Smooth muscle cell (in vitro differentiated cells): ENCODE data around the gene CYLD. TPM values are rescaled to one million over a fixed set of nuclear protein-coding genes. Genes with fewer than 3 reads are reported as not detected.

Experiments used
- DNase-seq: peaks from one replicate; lab custom pipeline; 2025; ENCODE audit not compliant: unreplicated experiment; lab: John Stamatoyannopoulos, UW
- H2AFZ ChIP-seq: fragments of 200-600 bp; sonication (generic); 2 replicates; pipeline ENCODE4 v1.6.0; 2016; ENCODE audit warnings: antibody characterized with exemption, low read depth, mild to moderate bottlenecking
- H3F3A ChIP-seq: fragments of 200-600 bp; sonication (generic); 2 replicates; pipeline ENCODE4 v1.6.0; 2017; ENCODE audit warnings: antibody characterized with exemption, low read depth
- H3K27ac ChIP-seq: fragments of 200-600 bp; sonication (generic); 2 replicates; pipeline ENCODE4 v1.5.1; 2016; ENCODE audit warnings: low read depth, mild to moderate bottlenecking
- H3K27me3 ChIP-seq: fragments of 200-600 bp; sonication (generic); 2 replicates; pipeline ENCODE4 v1.6.1; 2016; ENCODE audit warnings: low read depth, mild to moderate bottlenecking
- H3K36me3 ChIP-seq: fragments of 200-600 bp; sonication (generic); 2 replicates; pipeline ENCODE4 v1.5.1; 2016; ENCODE audit warnings: low read depth
- H3K4me1 ChIP-seq: fragments of 200-600 bp; sonication (generic); 2 replicates; pipeline ENCODE4 v1.5.1; 2016; ENCODE audit warnings: low read depth
- H3K4me2 ChIP-seq: fragments of 200-600 bp; sonication (generic); 2 replicates; pipeline ENCODE4 v1.6.0; 2016; ENCODE audit warnings: mild to moderate bottlenecking
- H3K4me3 ChIP-seq: fragments of 200-600 bp; sonication (generic); 2 replicates; pipeline ENCODE4 v1.5.1; 2016; ENCODE audit warnings: mild to moderate bottlenecking
- H3K79me2 ChIP-seq: fragments of 200-600 bp; sonication (generic); 2 replicates; pipeline ENCODE4 v1.6.0; 2016; ENCODE audit warnings: low read depth, mild to moderate bottlenecking
- H3K9ac ChIP-seq: fragments of 200-600 bp; sonication (generic); 2 replicates; pipeline ENCODE4 v1.6.0; 2016; ENCODE audit warnings: low read depth
- H3K9me3 ChIP-seq: fragments of 200-600 bp; sonication (generic); replicated peaks from 2 replicates; pipeline ENCODE4 v1.5.1; 2016; ENCODE audit warnings: low read depth
- H4K20me1 ChIP-seq: fragments of 200-600 bp; sonication (generic); 2 replicates; pipeline ENCODE4 v1.6.0; 2016; ENCODE audit warnings: low read depth
- WGBS: methylation state at CpG from one replicate; pipeline ENCODE4 v1.1.7; 2016; ENCODE audit warnings: low lambda C conversion rate; 5-methylcytosine and 5-hydroxymethylcytosine counted together
- polyA plus RNA-seq: library from polyadenylated mRNA; unstranded; fragments of >200 nt; fragmentation: Nextera tagmentation; extraction: Ambion mirVana; gene quantifications from 2 replicates; pipeline ENCODE4 v1.2.1, GENCODE V29; 2016
- total RNA-seq: library from RNA; depleted of rRNA; stranded (reverse); fragments of >200 nt; gene quantifications from 2 replicates; pipeline ENCODE4 v1.2.3, GENCODE V29; 2014
- TF ChIP-seq, protein P1 (sequence below): fragments of 200-600 bp; sonication (generic); IDR thresholded peaks from 2 replicates; pipeline ENCODE4 v1.5.1; 2017; ENCODE audit warnings: borderline replicate concordance, mild to moderate bottlenecking, antibody characterized with exemption; ENCODE audit not compliant: insufficient read depth, poor library complexity, severe bottlenecking

CYLD gene
- total and polyA plus RNA-seq, 2 experiments from 2014 or later = 11.3 to 13.8 TPM

DNA sequence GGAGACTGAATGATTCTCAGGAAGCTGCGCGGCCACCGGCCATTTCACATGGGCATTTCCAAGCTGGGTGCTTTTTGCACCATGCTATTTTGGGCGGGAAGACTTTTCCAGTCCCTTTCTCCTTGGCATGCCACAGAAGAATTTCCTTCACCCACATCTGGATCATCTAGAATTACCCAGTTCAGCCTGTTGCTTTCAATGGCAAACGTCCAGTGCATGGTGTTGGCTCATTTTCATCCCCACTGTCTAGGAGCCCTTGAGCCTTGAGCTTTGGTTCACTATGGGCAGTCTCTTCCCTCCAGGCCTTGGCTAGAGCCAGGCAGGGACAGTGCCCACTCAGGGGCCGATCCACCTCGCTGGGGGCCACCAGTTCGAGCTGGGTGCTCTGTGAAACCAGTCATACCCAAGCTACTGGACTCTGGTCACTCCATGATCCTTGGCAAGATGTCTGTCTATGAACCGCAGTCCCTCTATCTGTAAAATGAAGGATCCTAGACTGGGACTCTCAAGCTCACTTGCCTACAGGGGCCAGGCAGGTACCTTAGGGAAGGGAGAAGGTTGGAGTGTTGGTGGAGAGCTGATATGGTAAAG lies 71.1 kb downstream of the CYLD start:
- H3K27me3 ChIP-seq = no peaks in the 10 kb centered on the region
- H2AFZ ChIP-seq = no peak overlapping the region
- H3F3A ChIP-seq = no peaks in the 10 kb centered on the region
- H3K9me3 ChIP-seq = no peaks in the 10 kb centered on the region
- WGBS = 89% methylated on average over 9 of the region's 9 CpGs
- H3K4me1 ChIP-seq = no peaks in the 10 kb centered on the region
- H3K4me3 ChIP-seq = no peak overlapping the region
- no peak overlapping the region for H3K27ac ChIP-seq
- no peaks in the 10 kb centered on the region for H3K79me2 ChIP-seq
- no peak overlapping the region for H3K4me2 ChIP-seq
- H3K9ac ChIP-seq = no peak overlapping the region
- no peaks in the 10 kb centered on the region for H4K20me1 ChIP-seq
- DNase-seq = no peak
- TF ChIP-seq, protein P1, sequence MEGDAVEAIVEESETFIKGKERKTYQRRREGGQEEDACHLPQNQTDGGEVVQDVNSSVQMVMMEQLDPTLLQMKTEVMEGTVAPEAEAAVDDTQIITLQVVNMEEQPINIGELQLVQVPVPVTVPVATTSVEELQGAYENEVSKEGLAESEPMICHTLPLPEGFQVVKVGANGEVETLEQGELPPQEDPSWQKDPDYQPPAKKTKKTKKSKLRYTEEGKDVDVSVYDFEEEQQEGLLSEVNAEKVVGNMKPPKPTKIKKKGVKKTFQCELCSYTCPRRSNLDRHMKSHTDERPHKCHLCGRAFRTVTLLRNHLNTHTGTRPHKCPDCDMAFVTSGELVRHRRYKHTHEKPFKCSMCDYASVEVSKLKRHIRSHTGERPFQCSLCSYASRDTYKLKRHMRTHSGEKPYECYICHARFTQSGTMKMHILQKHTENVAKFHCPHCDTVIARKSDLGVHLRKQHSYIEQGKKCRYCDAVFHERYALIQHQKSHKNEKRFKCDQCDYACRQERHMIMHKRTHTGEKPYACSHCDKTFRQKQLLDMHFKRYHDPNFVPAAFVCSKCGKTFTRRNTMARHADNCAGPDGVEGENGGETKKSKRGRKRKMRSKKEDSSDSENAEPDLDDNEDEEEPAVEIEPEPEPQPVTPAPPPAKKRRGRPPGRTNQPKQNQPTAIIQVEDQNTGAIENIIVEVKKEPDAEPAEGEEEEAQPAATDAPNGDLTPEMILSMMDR = no peak
- H3K36me3 ChIP-seq = no peaks in the 10 kb centered on the region

- Histone ChIP-seq H3K4me1 (no peaks in the 10 kb centered on the region), H3K4me3 (no peak overlapping the region), H3K27ac (no peak overlapping the region), H3K79me2 (no peaks in the 10 kb centered on the region), H4K20me1 (no peaks in the 10 kb centered on the region), H3F3A (no peaks in the 10 kb centered on the region), H3K4me2 (no peak overlapping the region), H3K36me3 (no peaks in the 10 kb centered on the region), H3K9ac (no peak overlapping the region), H2AFZ (no peak overlapping the region), H3K27me3 (no peaks in the 10 kb centered on the region), H3K9me3 (no peaks in the 10 kb centered on the region)
- WGBS = 88% methylated on average over 4 of the region's 4 CpGs
- no peak for DNase-seq
- TF ChIP-seq, protein P1 = no peak
Observed at GRCh38 chr16:50814052-50814451, 72.2 kb downstream of the CYLD start.

- Histone ChIP-seq H3K36me3 (no peaks in the 10 kb centered on the region), H2AFZ (no peak overlapping the region), H3K4me3 (no peak overlapping the region), H4K20me1 (no peaks in the 10 kb centered on the region), H3K27me3 (no peaks in the 10 kb centered on the region), H3K4me2 (no peak overlapping the region), H3K27ac (no peak overlapping the region), H3K9ac (no peak overlapping the region), H3K79me2 (no peaks in the 10 kb centered on the region), H3K4me1 (no peaks in the 10 kb centered on the region), H3F3A (no peaks in the 10 kb centered on the region), H3K9me3 (no peaks in the 10 kb centered on the region)
- TF ChIP-seq, protein P1 = no peak
- DNase-seq = no peak
- WGBS = 94% methylated on average over 7 of the region's 7 CpGs
Observed at GRCh38 chr16:50814541-50814940, 72.7 kb downstream of the CYLD start.

DNA sequence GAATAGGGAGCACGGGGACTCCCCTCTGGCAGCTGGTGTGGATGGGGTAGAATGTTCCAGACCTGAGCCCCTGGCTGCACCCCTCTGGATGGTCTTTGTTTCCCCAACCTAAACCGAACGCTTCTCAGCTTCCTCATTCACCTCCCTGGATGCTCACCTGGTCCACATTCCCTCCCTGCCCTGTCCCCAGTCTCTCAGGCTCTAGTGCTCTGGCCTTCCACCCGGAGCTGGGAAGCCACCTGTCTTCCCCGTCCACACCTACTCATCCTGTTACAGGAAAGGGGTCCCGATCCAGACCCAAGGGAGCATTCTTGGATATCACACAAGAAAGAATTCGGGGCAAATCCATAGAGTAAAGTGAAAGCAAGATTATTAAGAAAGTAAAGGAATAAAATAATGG lies 73.5 kb downstream of the CYLD start:
- WGBS = 93% methylated on average over 7 of the region's 7 CpGs

More for the DNA sequence above, 73.5 kb downstream of the CYLD start:
- Histone ChIP-seq H3K9me3 (no peaks in the 10 kb centered on the region), H3K4me3 (no peak overlapping the region), H3F3A (no peaks in the 10 kb centered on the region), H3K4me1 (no peaks in the 10 kb centered on the region), H3K4me2 (no peak overlapping the region), H3K79me2 (no peaks in the 10 kb centered on the region), H3K27ac (no peak overlapping the region), H3K36me3 (no peaks in the 10 kb centered on the region), H3K27me3 (no peaks in the 10 kb centered on the region), H4K20me1 (no peaks in the 10 kb centered on the region), H2AFZ (no peak overlapping the region), H3K9ac (no peak overlapping the region)
- TF ChIP-seq, protein P1 = no peak
- DNase-seq = no peak
